HepG2 (cell line): ENCODE results near the gene SNX7. TPM values are rescaled to one million over a fixed set of nuclear protein-coding genes. Genes with fewer than 3 reads are reported as not detected.

Experiments used
- ATAC-seq: fragments of 200-7000 bp; cut with Tn5 transposase; 3 replicates; pipeline ENCODE4 v1.9.1; 2020; ENCODE audit warnings: mild to moderate bottlenecking, moderate library complexity
- BruUV-seq: library from RNA; stranded (reverse); fragments of 400-500 nt; replicated peaks from 2 replicates; lab custom pipeline; 2021; lab: Mats Ljungman, UMichigan
- CTCF ChIA-PET: fragments of 300-600 bp; formaldehyde crosslinking; extraction: SDS; loops from one replicate; lab custom pipeline; 2021; ENCODE audit warnings: low total read pairs, inconsistent platforms, low intra/inter-chr PET ratio; lab: Yijun Ruan, JAX
- POLR2A ChIA-PET: fragments of 350-600 bp; sonication (Branson Sonifier 250); formaldehyde crosslinking; loops from one replicate; lab custom pipeline; 2020; ENCODE audit warnings: antibody characterized with exemption, inconsistent platforms; lab: Yijun Ruan, JAX
- DNase-seq: peaks from one replicate; pipeline ENCODE4 v3.0.0-alpha.2; 2015; ENCODE audit warnings: low spot score
- FAIRE-seq: peaks from 3 replicates; lab custom pipeline; 2011; peaks lifted over from hg19 to GRCh38; lab: Jason Lieb, UNC
- H2AFZ ChIP-seq: one replicate; pipeline ENCODE4 v1.6.1; 2011; ENCODE audit warnings: low read length, inconsistent platforms
- H3K27ac ChIP-seq: fragments of 300-600 bp; 3 replicates; pipeline ENCODE4 v1.8.0; 2011; ENCODE audit warnings: mixed run types, mild to moderate bottlenecking, mixed read lengths, low read length, inconsistent platforms; ENCODE audit not compliant: insufficient read depth; ENCODE audit errors: extremely low read length
- H3K27me3 ChIP-seq, 2 experiments: fragments of 200-600 bp in 1 of 2; 2 replicates in 1 of 2; 3 replicates in 1 of 2; pipeline versions ENCODE4 v1.6.0 to v1.8.0; 2011; ENCODE audit warnings: low read length in 2 of 2, mild to moderate bottlenecking in 2 of 2, moderate library complexity in 2 of 2, inconsistent platforms in 1 of 2; ENCODE audit not compliant: insufficient read depth in 2 of 2, control insufficient read depth in 1 of 2
- H3K36me3 ChIP-seq, 2 experiments: fragments of 200-600 bp in 1 of 2; replicated peaks in 1 of 2; 2 replicates in 1 of 2; 3 replicates in 1 of 2; pipeline versions ENCODE4 v1.5.1 to v1.8.0; 2011; ENCODE audit warnings: low read length in 2 of 2, inconsistent platforms in 1 of 2; ENCODE audit not compliant: insufficient read depth in 2 of 2, control insufficient read depth in 1 of 2
- H3K4me1 ChIP-seq: 2 replicates; pipeline ENCODE4 v1.5.1; 2012; ENCODE audit warnings: low read length, inconsistent platforms; ENCODE audit not compliant: insufficient read depth
- H3K4me2 ChIP-seq: 2 replicates; pipeline ENCODE4 v1.6.0; 2011; ENCODE audit warnings: low read depth, low read length, inconsistent platforms
- H3K4me3 ChIP-seq, 3 experiments: fragments of 200-600 bp in 1 of 3; sonication (generic), shearing (Covaris generic) in 1 of 3; replicated peaks in 1 of 3; 2 replicates each; pipeline ENCODE4 v1.5.1; 2011 to 2016; ENCODE audit warnings: low read length in 3 of 3, inconsistent platforms in 2 of 3, low read depth in 2 of 3, mild to moderate bottlenecking in 2 of 3, control low read depth in 1 of 3, mixed read lengths in 1 of 3; ENCODE audit not compliant: insufficient read depth in 1 of 3
- H3K79me2 ChIP-seq: one replicate; pipeline ENCODE4 v1.6.1; 2011; ENCODE audit warnings: low read length, inconsistent platforms; ENCODE audit not compliant: insufficient read depth
- H3K9ac ChIP-seq: 2 replicates; pipeline ENCODE4 v1.6.0; 2011; ENCODE audit warnings: mild to moderate bottlenecking, low read depth, low read length, inconsistent platforms; ENCODE audit not compliant: insufficient read depth
- H3K9me3 ChIP-seq: 2 replicates; pipeline ENCODE4 v1.5.1; 2012; ENCODE audit warnings: mild to moderate bottlenecking, low read length
- H4K20me1 ChIP-seq: 2 replicates; pipeline ENCODE4 v1.6.0; 2011; ENCODE audit warnings: inconsistent platforms, mild to moderate bottlenecking, low read length, moderate library complexity; ENCODE audit not compliant: insufficient read depth
- ARID4A ChIP-seq: sonication (generic); formaldehyde crosslinking; IDR thresholded peaks from 2 replicates; pipeline ENCODE4 v1.5.0; 2020; ENCODE audit warnings: mild to moderate bottlenecking, missing genetic modification reagents, borderline replicate concordance
- HNRNPK ChIP-seq: fragments of 200-400 bp; formaldehyde crosslinking; IDR thresholded peaks from 2 replicates; pipeline ENCODE4 v1.6.1; 2018; ENCODE audit warnings: low read length, low read depth, moderate library complexity, mild to moderate bottlenecking; ENCODE audit not compliant: poor library complexity, severe bottlenecking
- HOXD1 ChIP-seq: sonication (generic); formaldehyde crosslinking; IDR thresholded peaks from 2 replicates; pipeline ENCODE4 v1.5.0; 2020; ENCODE audit warnings: missing genetic modification reagents
- ZNF30 ChIP-seq: sonication (generic); formaldehyde crosslinking; IDR thresholded peaks from 2 replicates; pipeline ENCODE4 v1.5.0; 2020; ENCODE audit warnings: mild to moderate bottlenecking, missing genetic modification reagents
- ZNF317 ChIP-seq: sonication (generic); formaldehyde crosslinking; IDR thresholded peaks from 2 replicates; pipeline ENCODE4 v1.5.0; 2020; ENCODE audit warnings: mild to moderate bottlenecking, missing genetic modification reagents
- ZSCAN29 ChIP-seq: sonication (generic); formaldehyde crosslinking; conservative IDR thresholded peaks from 2 replicates; pipeline ENCODE4 v1.4.0; 2020; ENCODE audit warnings: mild to moderate bottlenecking, missing genetic modification reagents
- WGBS: methylation state at CpG from one replicate; pipeline ENCODE4 v1.1.6; 2017; ENCODE audit warnings: low lambda C conversion rate; 5-methylcytosine and 5-hydroxymethylcytosine counted together
- in situ Hi-C: cut with HindIII; loops from 2 replicates; pipeline ENCODE4 v1.10.0; 2017; ENCODE audit warnings: low pct_unique_long_range_greater_than_20kb; ENCODE audit not compliant: extremely low pct_ligation_motif_present
- intact Hi-C: fragments of 100-400 bp; cut with micrococcal nuclease; formaldehyde crosslinking; loops from one replicate; pipeline ENCODE4 v1.10.0; 2022; ENCODE audit not compliant: unreplicated experiment
- polyA plus RNA-seq, 8 experiments: library from polyadenylated mRNA; depleted of rRNA in 3 of 8; stranded (reverse) in 7 of 8; unstranded in 1 of 8; fragments of >200 nt; fragmentation: Illumina TruSeq in 4 of 8; extraction: Trizol in 4 of 8; gene quantifications; 2 replicates each; pipeline versions ENCODE4 v1.2.1 to v1.2.3, GENCODE V29; 2011 to 2016; ENCODE audit warnings: low read depth in 4 of 8, missing spikeins in 1 of 8, mixed read lengths in 1 of 8; ENCODE audit not compliant: insufficient read depth in 1 of 8
- total RNA-seq, 5 experiments: library from RNA; depleted of rRNA; stranded (reverse); fragments of >200 nt; fragmentation: Illumina TruSeq; extraction: Trizol; gene quantifications; 2 replicates each; pipeline ENCODE4 v1.2.3, GENCODE V29; 2016; ENCODE audit warnings: low read depth in 1 of 5

SNX7 gene
- total and polyA plus RNA-seq, 2 of the 13 experiments (the other 11 are each of a cell fraction or from before 2014, with no cell fraction given), result 14.3 to 33.5 TPM

GRCh38 chr1:98638185-98638584 is 23.3 kb upstream of the SNX7 start (continued):
- TF ChIP-seq ARID4A (CRISPR knock-in tag) (no peak), HNRNPK (no peak)

GRCh38 chr1:98644510-98644909 is 17.0 kb upstream of the SNX7 start:
- Histone ChIP-seq H3K9me3 (no peaks in the 10 kb centered on the region; the same call in 1 of the 2 replicates), H3K4me2 (no peak overlapping the region), H2AFZ (no peak overlapping the region), H3K9ac (no peak overlapping the region), H3K79me2 (no peaks in the 10 kb centered on the region), H3K27me3 (no peaks in the 10 kb centered on the region), H3K27ac (no peak overlapping the region), H3K4me1 (no peaks in the 10 kb centered on the region), H3K4me3 (no peak overlapping the region), H4K20me1 (no peaks in the 10 kb centered on the region), H3K36me3 (no peaks in the 10 kb centered on the region)
- in situ Hi-C loops, result no loop called here
- CTCF ChIA-PET, result no interaction called here
- ATAC-seq, result no peak
- intact Hi-C loops, result no loop called here
- no TSS peak for BruUV-seq
- POLR2A ChIA-PET, result no interaction called here
- 4% methylated on average over 2 of the region's 2 CpGs for WGBS
- FAIRE-seq, result no peak
- no peak for DNase-seq
- no peak for TF ChIP-seq ZNF30
- TF ChIP-seq ZNF317 (CRISPR knock-in tag), result no peak
- no peak for TF ChIP-seq HOXD1 (CRISPR knock-in tag)
- TF ChIP-seq ZSCAN29 (CRISPR knock-in tag), result no peak
